A673 (cell line): ENCODE data around the gene MAPKAPK2. TPM values are rescaled to one million over a fixed set of nuclear protein-coding genes. Genes with fewer than 3 reads are reported as not detected.

Experiments
- BruUV-seq: library from RNA; stranded (reverse); fragments of 400-500 nt; replicated peaks from 2 replicates; lab custom pipeline; 2021; lab: Mats Ljungman, UMichigan
- CTCF ChIA-PET: fragments of 300-600 bp; sonication (Branson Sonifier 250); formaldehyde crosslinking; loops from one replicate; lab custom pipeline; 2022; ENCODE audit warnings: antibody characterized with exemption; lab: Charles Lee
- POLR2A ChIA-PET: fragments of 300-600 bp; sonication (Branson Sonifier 250); formaldehyde crosslinking; loops from one replicate; lab custom pipeline; 2022; ENCODE audit warnings: antibody characterized with exemption; ENCODE audit not compliant: low non-redundant PET; lab: Charles Lee
- DNase-seq: peaks from one replicate; pipeline ENCODE4 v3.0.0-alpha.2; 2015; ENCODE audit warnings: low spot score
- H3K27ac ChIP-seq: fragments of 200-600 bp; sonication (generic); 2 replicates; pipeline ENCODE4 v1.5.1; 2016; ENCODE audit warnings: mixed run types, low read depth, mild to moderate bottlenecking, mixed read lengths, antibody characterized with exemption, low read length; ENCODE audit not compliant: poor library complexity, severe bottlenecking
- H3K27me3 ChIP-seq: fragments of 200-600 bp; sonication (generic); replicated peaks from 2 replicates; pipeline ENCODE4 v1.6.1; 2017; ENCODE audit warnings: mixed run types, low read depth, mild to moderate bottlenecking, mixed read lengths, antibody characterized with exemption, low read length; ENCODE audit not compliant: insufficient read depth, poor library complexity
- H3K36me3 ChIP-seq: fragments of 200-600 bp; sonication (generic); 2 replicates; pipeline ENCODE4 v1.6.1; 2016; ENCODE audit warnings: mixed run types, mild to moderate bottlenecking, mixed read lengths, antibody characterized with exemption, low read length; ENCODE audit not compliant: insufficient read depth, poor library complexity, severe bottlenecking
- H3K4me1 ChIP-seq: fragments of 200-600 bp; sonication (generic); 2 replicates; pipeline ENCODE4 v1.6.1; 2017; ENCODE audit warnings: mixed run types, mild to moderate bottlenecking, mixed read lengths, antibody characterized with exemption, low read length; ENCODE audit not compliant: insufficient read depth, poor library complexity, severe bottlenecking
- H3K4me3 ChIP-seq: fragments of 200-600 bp; sonication (generic); 2 replicates; pipeline ENCODE4 v1.5.1; 2016; ENCODE audit warnings: low read depth, mixed run types, mild to moderate bottlenecking, mixed read lengths, low read length; ENCODE audit not compliant: poor library complexity, severe bottlenecking
- H3K9me3 ChIP-seq: fragments of 200-600 bp; sonication (generic); 2 replicates; pipeline ENCODE4 v1.6.1; 2016; ENCODE audit warnings: mixed run types, low read depth, mild to moderate bottlenecking, mixed read lengths, antibody characterized with exemption, low read length; ENCODE audit not compliant: poor library complexity, severe bottlenecking
- CTCF ChIP-seq: fragments of 300-800, 200-600 bp; sonication (generic); conservative IDR thresholded peaks from 2 replicates; pipeline ENCODE4 v1.5.1; 2017; ENCODE audit warnings: low read depth, mild to moderate bottlenecking, antibody characterized with exemption, low read length, moderate library complexity, mixed read lengths
- EZH2 ChIP-seq: fragments of 200-600 bp; sonication (generic); IDR thresholded peaks from 2 replicates; pipeline ENCODE4 v1.6.1; 2017; ENCODE audit warnings: borderline replicate concordance, low read depth, mild to moderate bottlenecking, mixed read lengths, antibody characterized with exemption, low read length; ENCODE audit not compliant: poor library complexity, severe bottlenecking
- intact Hi-C: fragments of 100-400 bp; cut with micrococcal nuclease; formaldehyde crosslinking; loops from one replicate; pipeline ENCODE4 v1.10.0; 2022; ENCODE audit not compliant: unreplicated experiment
- total RNA-seq: library from RNA; stranded (reverse); gene quantifications from 2 replicates; pipeline ENCODE4 v1.2.3, GENCODE V29; 2021

The MAPKAPK2 gene
- total RNA-seq, 1 experiment from 2014 or later = 39.2 TPM

GRCh38 chr1:206721454-206721853 is 36.7 kb downstream of the MAPKAPK2 start:
- no peaks in the 10 kb centered on the region for H3K27me3 ChIP-seq
- H3K4me1 ChIP-seq = no peaks in the 10 kb centered on the region
- H3K4me3 ChIP-seq = no peak overlapping the region
- BruUV-seq = no TSS peak
- no peaks in the 10 kb centered on the region for H3K36me3 ChIP-seq
- ChIA-PET CTCF (no interaction called here), POLR2A (no interaction called here)
- no peaks in the 10 kb centered on the region for H3K9me3 ChIP-seq
- no peak overlapping the region for H3K27ac ChIP-seq
- intact Hi-C loops = no loop called here
- TF ChIP-seq EZH2 (no peak), CTCF (no peak)
- no peak for DNase-seq

- Histone ChIP-seq H3K4me3 (no peak overlapping the region), H3K4me1 (no peaks in the 10 kb centered on the region), H3K36me3 (no peaks in the 10 kb centered on the region), H3K9me3 (no peaks in the 10 kb centered on the region), H3K27ac (no peak overlapping the region), H3K27me3 (no peaks in the 10 kb centered on the region)
- no peak for DNase-seq
- intact Hi-C loops = no loop called here
- CTCF ChIA-PET = interaction anchor here (0.6 kb wide), 1 partner anchor 56 kb away, joined by 16 read pairs; no protein-coding TSS in a partner anchor
- POLR2A ChIA-PET = no interaction called here
- TF ChIP-seq EZH2 (no peak), CTCF (no peak)
- no TSS peak for BruUV-seq
These were observed 38.2 kb downstream of the MAPKAPK2 start for GRCh38 chr1:206722751-206723461.

GRCh38 chr1:206723462-206723804 is 38.7 kb downstream of the MAPKAPK2 start:
- Histone ChIP-seq H3K27me3 (no peaks in the 10 kb centered on the region), H3K27ac (no peak overlapping the region), H3K4me1 (no peaks in the 10 kb centered on the region), H3K4me3 (no peak overlapping the region), H3K9me3 (no peaks in the 10 kb centered on the region), H3K36me3 (no peaks in the 10 kb centered on the region)
- TF ChIP-seq CTCF = no peak
- no peak for TF ChIP-seq EZH2
- intact Hi-C loops = no loop called here
- POLR2A ChIA-PET = no interaction called here
- no peak for DNase-seq
- CTCF ChIA-PET = interaction anchor here (0.6 kb wide), 1 partner anchor 57 kb away, joined by 16 read pairs; no protein-coding TSS in a partner anchor
- no TSS peak for BruUV-seq
